K562 (cell line): Measurements from ENCODE around the gene STAP1. TPM values are rescaled to one million over a fixed set of nuclear protein-coding genes. Genes with fewer than 3 reads are reported as not detected.

Source experiments
- BACH1 ChIP-seq: fragments of 200-800 bp; sonication (Bioruptor generic); IDR thresholded peaks from 2 replicates; pipeline ENCODE4 v1.6.1; 2016; ENCODE audit warnings: missing genetic modification characterization, missing compliant biosample characterization
- BCOR ChIP-seq: fragments of 450-650 bp; IDR thresholded peaks from 2 replicates; pipeline ENCODE4 v1.6.1; 2016
- EP400 ChIP-seq: fragments of 450-650 bp; IDR thresholded peaks from 2 replicates; pipeline ENCODE4 v1.6.1; 2017; ENCODE audit warnings: antibody characterized with exemption, mild to moderate bottlenecking, moderate library complexity
- GATA2 ChIP-seq: sonication (generic); formaldehyde crosslinking; IDR thresholded peaks from 2 replicates; pipeline ENCODE4 v1.4.0; 2020; ENCODE audit warnings: mild to moderate bottlenecking, missing genetic modification reagents
- KDM5B ChIP-seq: fragments of 200-600 bp; sonication (generic); IDR thresholded peaks from 2 replicates; pipeline ENCODE4 v1.6.1; 2012; ENCODE audit warnings: low read depth, mild to moderate bottlenecking, moderate library complexity, low read length, control low read depth, inconsistent platforms; ENCODE audit not compliant: insufficient replicate concordance
- MEIS2 ChIP-seq: fragments of 450-650 bp; IDR thresholded peaks from 2 replicates; pipeline ENCODE4 v1.6.1; 2014; ENCODE audit warnings: mild to moderate bottlenecking; ENCODE audit not compliant: partially characterized antibody
- MYBL2 ChIP-seq, 2 experiments: fragments of 450-650 bp in 1 of 2; sonication (generic) in 1 of 2; formaldehyde crosslinking in 1 of 2; IDR thresholded peaks; 2 replicates each; pipeline versions ENCODE4 v1.6.1 to v1.8.1; 2017 to 2022; ENCODE audit warnings: borderline replicate concordance in 1 of 2, inconsistent platforms in 1 of 2, low read depth in 1 of 2, mild to moderate bottlenecking in 1 of 2, missing genetic modification reagents in 1 of 2, moderate library complexity in 1 of 2
- NCOA6 ChIP-seq: fragments of 450-650 bp; IDR thresholded peaks from 2 replicates; pipeline ENCODE4 v1.6.1; 2017; ENCODE audit warnings: mild to moderate bottlenecking
- NFATC3 ChIP-seq: fragments of 450-650 bp; IDR thresholded peaks from 2 replicates; pipeline ENCODE4 v1.6.1; 2017; ENCODE audit warnings: mild to moderate bottlenecking
- PPARD ChIP-seq: fragments of 250-450 bp; sonication (Bioruptor Pico); IDR thresholded peaks from 2 replicates; pipeline ENCODE4 v1.8.0; 2022; ENCODE audit warnings: inconsistent platforms, mild to moderate bottlenecking, moderate library complexity
- SIX5 ChIP-seq, 2 experiments: IDR thresholded peaks; 2 replicates each; pipeline ENCODE4 v1.6.1; 2011; ENCODE audit warnings: low read length in 2 of 2, borderline replicate concordance in 1 of 2, low read depth in 1 of 2, mild to moderate bottlenecking in 1 of 2, moderate library complexity in 1 of 2; ENCODE audit not compliant: insufficient read depth in 1 of 2
- SOX6 ChIP-seq: fragments of 450-650 bp; IDR thresholded peaks from 2 replicates; pipeline ENCODE4 v1.6.1; 2014; ENCODE audit warnings: mild to moderate bottlenecking
- TAF9B ChIP-seq: fragments of 450-650 bp; IDR thresholded peaks from 2 replicates; pipeline ENCODE4 v1.6.1; 2018; ENCODE audit warnings: mild to moderate bottlenecking; ENCODE audit not compliant: partially characterized antibody
- TOE1 ChIP-seq, 2 experiments: fragments of 450-650 bp in 1 of 2; sonication (generic) in 1 of 2; formaldehyde crosslinking in 1 of 2; IDR thresholded peaks; 2 replicates each; pipeline versions ENCODE4 v1.7.1 to v1.8.0; 2016 to 2022; ENCODE audit warnings: borderline replicate concordance in 2 of 2, mild to moderate bottlenecking in 2 of 2, antibody characterized with exemption in 1 of 2, inconsistent platforms in 1 of 2, low read depth in 1 of 2, missing genetic modification reagents in 1 of 2, moderate library complexity in 1 of 2
- ZEB2 ChIP-seq: fragments of 450-650 bp; IDR thresholded peaks from 2 replicates; pipeline ENCODE4 v1.6.1; 2016
- polyA plus RNA-seq, 8 experiments: library from polyadenylated mRNA; depleted of rRNA in 4 of 8; stranded (reverse) in 5 of 8; unstranded in 3 of 8; fragments of >200 nt; fragmentation: Nextera tagmentation in 2 of 8; fragmentation: Illumina TruSeq in 1 of 8; extraction: Ambion mirVana in 2 of 8; extraction: Trizol in 1 of 8; gene quantifications; 2 replicates each; pipeline versions ENCODE4 v1.2.1 to v1.2.3, GENCODE V29; 2011 to 2014; ENCODE audit warnings: inconsistent platforms in 1 of 8, missing spikeins in 1 of 8
- total RNA-seq, 7 experiments: library from RNA; depleted of rRNA in 6 of 7; stranded (reverse); fragments of >200 nt in 6 of 7; fragmentation: Illumina TruSeq in 2 of 7; extraction: Trizol in 2 of 7; gene quantifications; 2 replicates each; pipeline versions ENCODE4 v1.2.1 to v1.2.3, GENCODE V29; 2011 to 2021; ENCODE audit warnings: low replicate concordance in 1 of 7
- TF ChIP-seq, protein P1 (sequence below): fragments of 250-450 bp; sonication (Bioruptor Pico); IDR thresholded peaks from 2 replicates; pipeline ENCODE4 v1.5.1; 2021; ENCODE audit warnings: mild to moderate bottlenecking
- TF ChIP-seq, protein P2 (sequence below): IDR thresholded peaks from 2 replicates; pipeline ENCODE4 v1.6.1; 2012; ENCODE audit warnings: low read depth, low read length, improper control_type of control experiment, borderline replicate concordance
- TF ChIP-seq, protein P3 (sequence below): sonication (generic); IDR thresholded peaks from 2 replicates; pipeline ENCODE4 v1.6.1; 2016

STAP1 gene
- total and polyA plus RNA-seq, 9 of the 15 experiments (the other 6 are each of a cell fraction or from before 2014, with no cell fraction given), result 0.50 to 5.6 (median 1.4) TPM

DNA sequence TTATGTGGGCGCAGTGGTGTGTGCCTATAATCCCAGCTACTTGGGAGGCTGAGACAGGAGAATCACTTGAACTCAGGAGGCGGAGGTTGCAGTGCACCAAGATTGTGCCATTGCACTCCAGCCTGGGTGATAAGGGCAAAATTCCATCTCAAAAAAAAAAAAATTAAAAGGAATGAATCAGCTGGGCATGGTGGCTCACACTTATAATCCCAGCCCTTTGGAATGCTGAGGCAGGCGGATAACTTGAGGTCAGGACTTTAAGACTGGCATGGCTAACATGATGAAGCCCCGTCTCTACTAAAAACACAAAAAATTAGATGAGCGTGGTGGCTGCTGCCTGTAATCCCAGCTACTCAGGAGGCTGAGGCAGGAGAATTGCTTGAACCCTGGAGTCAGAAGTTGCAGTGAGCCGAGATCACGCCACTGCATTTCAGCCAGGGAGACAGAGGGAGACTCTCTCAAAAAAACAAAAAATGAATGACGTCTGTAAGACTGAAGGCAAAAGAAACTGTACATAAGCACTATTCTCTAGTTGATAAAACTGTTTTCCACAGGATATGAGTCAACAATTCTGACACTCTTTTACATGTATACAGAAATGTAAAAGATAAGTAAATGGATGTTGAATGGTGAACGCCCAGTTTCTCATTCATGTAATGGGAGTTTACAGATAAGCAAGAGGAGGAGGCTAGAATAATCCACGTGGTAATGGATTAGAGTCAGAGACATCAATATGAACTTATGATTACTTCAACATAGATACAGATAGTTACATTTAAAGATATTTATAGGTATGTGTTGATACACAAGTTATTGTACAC lies 35.5 kb upstream of the STAP1 start (continued):
- TF ChIP-seq PPARD (CRISPR knock-in tag) (no peak), MYBL2 (IDR thresholded peaks at IDR 0.05; ENCODE audit: low read depth) (no peak), MYBL2 (CRISPR knock-in tag; IDR thresholded peaks at IDR 0.05; ENCODE audit: borderline replicate concordance) (no peak), TAF9B (peak; percentile 52), SOX6 (peak; percentile 79), ZEB2 (peak; percentile 19), BCOR (no peak), NFATC3 (peak; percentile 76; the same call in 1 of the 2 replicates), KDM5B (no peak), SIX5 (IDR thresholded peaks at IDR 0.05; ENCODE audit: borderline replicate concordance in 1 of 2, insufficient read depth in 1 of 2, low read depth in 1 of 2, low read length in 2 of 2) (no peak), GATA2 (CRISPR knock-in tag) (peak; percentile 51), TOE1 (IDR thresholded peaks at IDR 0.05; ENCODE audit: borderline replicate concordance) (0 out of 2 replicates have a peak, but pooled peaks have one; percentile 22), TOE1 (CRISPR knock-in tag; IDR thresholded peaks at IDR 0.05; ENCODE audit: borderline replicate concordance, low read depth) (no peak), EP400 (peak; percentile 83), MEIS2 (peak; percentile 77), NCOA6 (no peak), BACH1 (peak; percentile 41; the same call in 1 of the 2 replicates)
- TF ChIP-seq, protein P1, sequence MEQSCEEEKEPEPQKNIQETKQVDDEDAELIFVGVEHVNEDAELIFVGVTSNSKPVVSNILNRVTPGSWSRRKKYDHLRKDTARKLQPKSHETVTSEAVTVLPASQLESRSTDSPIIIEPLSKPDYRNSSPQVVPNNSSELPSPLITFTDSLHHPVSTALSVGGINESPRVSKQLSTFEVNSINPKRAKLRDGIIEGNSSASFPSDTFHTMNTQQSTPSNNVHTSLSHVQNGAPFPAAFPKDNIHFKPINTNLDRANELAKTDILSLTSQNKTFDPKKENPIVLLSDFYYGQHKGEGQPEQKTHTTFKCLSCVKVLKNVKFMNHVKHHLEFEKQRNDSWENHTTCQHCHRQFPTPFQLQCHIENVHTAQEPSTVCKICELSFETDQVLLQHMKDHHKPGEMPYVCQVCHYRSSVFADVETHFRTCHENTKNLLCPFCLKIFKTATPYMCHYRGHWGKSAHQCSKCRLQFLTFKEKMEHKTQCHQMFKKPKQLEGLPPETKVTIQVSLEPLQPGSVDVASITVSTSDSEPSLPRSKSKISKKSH (CRISPR knock-in tag), result no peak
- TF ChIP-seq, protein P2, sequence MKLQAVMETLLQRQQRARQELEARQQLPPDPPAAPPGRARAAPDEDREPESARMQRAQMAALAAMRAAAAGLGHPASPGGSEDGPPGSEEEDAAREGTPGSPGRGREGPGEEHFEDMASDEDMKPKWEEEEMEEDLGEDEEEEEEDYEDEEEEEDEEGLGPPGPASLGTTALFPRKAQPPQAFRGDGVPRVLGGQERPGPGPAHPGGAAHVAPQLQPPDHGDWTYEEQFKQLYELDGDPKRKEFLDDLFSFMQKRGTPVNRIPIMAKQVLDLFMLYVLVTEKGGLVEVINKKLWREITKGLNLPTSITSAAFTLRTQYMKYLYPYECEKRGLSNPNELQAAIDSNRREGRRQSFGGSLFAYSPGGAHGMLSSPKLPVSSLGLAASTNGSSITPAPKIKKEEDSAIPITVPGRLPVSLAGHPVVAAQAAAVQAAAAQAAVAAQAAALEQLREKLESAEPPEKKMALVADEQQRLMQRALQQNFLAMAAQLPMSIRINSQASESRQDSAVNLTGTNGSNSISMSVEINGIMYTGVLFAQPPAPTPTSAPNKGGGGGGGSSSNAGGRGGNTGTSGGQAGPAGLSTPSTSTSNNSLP, result peak; percentile 99
- TF ChIP-seq, protein P3, sequence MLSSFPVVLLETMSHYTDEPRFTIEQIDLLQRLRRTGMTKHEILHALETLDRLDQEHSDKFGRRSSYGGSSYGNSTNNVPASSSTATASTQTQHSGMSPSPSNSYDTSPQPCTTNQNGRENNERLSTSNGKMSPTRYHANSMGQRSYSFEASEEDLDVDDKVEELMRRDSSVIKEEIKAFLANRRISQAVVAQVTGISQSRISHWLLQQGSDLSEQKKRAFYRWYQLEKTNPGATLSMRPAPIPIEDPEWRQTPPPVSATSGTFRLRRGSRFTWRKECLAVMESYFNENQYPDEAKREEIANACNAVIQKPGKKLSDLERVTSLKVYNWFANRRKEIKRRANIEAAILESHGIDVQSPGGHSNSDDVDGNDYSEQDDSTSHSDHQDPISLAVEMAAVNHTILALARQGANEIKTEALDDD, result peak; percentile 55
